Osteocyte (in vitro differentiated cells): ENCODE measurements around the gene SLC32A1. TPM values are rescaled to one million over a fixed set of nuclear protein-coding genes. Genes with fewer than 3 reads are reported as not detected.

Experiments used
- DNase-seq: peaks from one replicate; pipeline ENCODE4 v3.0.0; 2021; ENCODE audit warnings: mixed read lengths; ENCODE audit not compliant: unreplicated experiment; ENCODE audit errors: extremely low spot score
- H3K27ac Mint-ChIP-seq: one replicate; pipeline ENCODE4 v1.8.0; 2021; ENCODE audit warnings: mild to moderate bottlenecking, mixed read lengths; ENCODE audit not compliant: unreplicated experiment
- H3K27me3 Mint-ChIP-seq: one replicate; pipeline ENCODE4 v1.8.0; 2021; ENCODE audit warnings: mixed read lengths; ENCODE audit not compliant: unreplicated experiment
- H3K36me3 Mint-ChIP-seq: one replicate; pipeline ENCODE4 v1.8.0; 2021; ENCODE audit warnings: mixed read lengths; ENCODE audit not compliant: unreplicated experiment
- H3K4me1 Mint-ChIP-seq: one replicate; pipeline ENCODE4 v1.8.0; 2021; ENCODE audit warnings: mixed read lengths; ENCODE audit not compliant: unreplicated experiment
- H3K4me3 Mint-ChIP-seq: one replicate; pipeline ENCODE4 v1.8.0; 2021; ENCODE audit warnings: mild to moderate bottlenecking, moderate library complexity, mixed read lengths; ENCODE audit not compliant: unreplicated experiment
- H3K9me3 Mint-ChIP-seq: one replicate; pipeline ENCODE4 v1.8.0; 2021; ENCODE audit warnings: mixed read lengths; ENCODE audit not compliant: unreplicated experiment
- CTCF ChIP-seq: fragments of 200-600 bp; sonication (generic); IDR thresholded peaks from 2 replicates; pipeline ENCODE4 v1.5.0; 2021; ENCODE audit warnings: antibody characterized with exemption, mild to moderate bottlenecking, moderate library complexity
- total RNA-seq: library from RNA; stranded (reverse); gene quantifications from 2 replicates; pipeline ENCODE4 v1.2.1, GENCODE V29; 2021

Gene SLC32A1
- total RNA-seq, 1 donor from 2014 or later = not detected

GRCh38 chr20:38762174-38762573, 37.9 kb downstream of the SLC32A1 start:
- Mint-ChIP-seq H3K27ac (no peak overlapping the region), H3K36me3 (peaks cover 61% of the 10 kb centered on the region), H3K4me1 (peaks cover 13% of the 10 kb centered on the region), H3K4me3 (no peak overlapping the region), H3K27me3 (no peaks in the 10 kb centered on the region), H3K9me3 (no peaks in the 10 kb centered on the region)
- TF ChIP-seq CTCF = no peak
- DNase-seq = no peak

GRCh38 chr20:38763616-38764015, 39.3 kb downstream of the SLC32A1 start:
- no peak for DNase-seq
- Mint-ChIP-seq H3K4me3 (no peak overlapping the region), H3K9me3 (no peaks in the 10 kb centered on the region), H3K27ac (no peak overlapping the region), H3K27me3 (no peaks in the 10 kb centered on the region), H3K4me1 (peaks cover 13% of the 10 kb centered on the region), H3K36me3 (peaks cover 65% of the 10 kb centered on the region)
- no peak for TF ChIP-seq CTCF

GRCh38 chr20:38764567-38765318, 40.5 kb downstream of the SLC32A1 start:
- peaks cover 13% of the 10 kb centered on the region for H3K4me1 Mint-ChIP-seq
- no peak overlapping the region for H3K4me3 Mint-ChIP-seq
- H3K27me3 Mint-ChIP-seq = no peaks in the 10 kb centered on the region
- H3K9me3 Mint-ChIP-seq = no peaks in the 10 kb centered on the region
- H3K27ac Mint-ChIP-seq = no peak overlapping the region
- peaks cover 61% of the 10 kb centered on the region for H3K36me3 Mint-ChIP-seq
- no peak for DNase-seq
- TF ChIP-seq CTCF = no peak

GRCh38 chr20:38766071-38766470, 41.8 kb downstream of the SLC32A1 start:
- H3K4me3 Mint-ChIP-seq = no peak overlapping the region
- H3K27me3 Mint-ChIP-seq = no peaks in the 10 kb centered on the region
- DNase-seq = no peak
- TF ChIP-seq CTCF = no peak
- peaks cover 13% of the 10 kb centered on the region for H3K4me1 Mint-ChIP-seq
- no peaks in the 10 kb centered on the region for H3K9me3 Mint-ChIP-seq
- peaks cover 48% of the 10 kb centered on the region for H3K36me3 Mint-ChIP-seq
- no peak overlapping the region for H3K27ac Mint-ChIP-seq

GRCh38 chr20:38769376-38770295, 45.4 kb downstream of the SLC32A1 start:
- Mint-ChIP-seq H3K36me3 (peaks cover 57% of the 10 kb centered on the region), H3K4me3 (no peak overlapping the region), H3K9me3 (peaks cover 11% of the 10 kb centered on the region), H3K4me1 (peaks cover 8% of the 10 kb centered on the region), H3K27me3 (no peaks in the 10 kb centered on the region), H3K27ac (no peak overlapping the region)
- no peak for TF ChIP-seq CTCF
- no peak for DNase-seq
